ENCODE results near the gene ASPG.

DNA sequence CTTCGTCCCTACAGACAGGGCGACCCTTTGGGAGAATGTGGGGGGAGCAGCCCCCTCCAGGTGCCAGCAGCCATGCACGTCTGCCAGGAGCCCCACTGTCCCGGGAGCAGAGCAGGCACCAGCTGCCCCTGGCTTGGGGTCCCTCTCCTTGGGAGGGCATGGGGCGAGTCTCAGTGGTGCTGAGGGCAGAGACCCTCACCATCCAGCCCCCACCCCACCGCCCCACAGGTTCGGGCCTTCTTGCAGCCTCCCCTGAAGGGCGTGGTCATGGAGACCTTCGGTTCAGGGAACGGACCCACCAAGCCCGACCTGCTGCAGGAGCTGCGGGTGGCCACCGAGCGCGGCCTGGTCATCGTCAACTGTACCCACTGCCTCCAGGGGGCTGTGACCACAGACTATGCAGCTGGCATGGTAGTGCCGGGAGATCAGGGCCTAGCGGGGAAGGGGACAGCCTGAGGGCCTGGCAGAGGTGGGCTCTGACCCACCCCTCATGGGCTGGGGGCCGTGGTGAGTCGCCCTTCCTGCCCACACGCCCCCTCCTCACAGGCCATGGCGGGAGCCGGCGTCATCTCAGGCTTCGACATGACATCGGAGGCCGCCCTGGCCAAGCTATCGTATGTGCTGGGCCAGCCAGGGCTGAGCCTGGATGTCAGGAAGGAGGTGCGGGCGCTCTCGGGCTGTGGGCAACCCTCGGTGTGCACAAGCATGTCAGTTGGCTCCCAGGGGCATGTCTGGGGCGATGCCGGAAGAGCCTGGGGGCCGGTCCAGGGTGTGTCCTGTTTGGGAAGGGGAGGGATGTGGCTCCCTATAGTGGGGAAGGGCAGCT is 18.8 kb downstream of the ASPG start:
- no peak for TF ChIP-seq CTCF (IDR thresholded peaks at IDR 0.05)
- no peak for TF ChIP-seq ZFX (IDR thresholded peaks at IDR 0.05; ENCODE audit: borderline replicate concordance)
